Ishikawa (cell line): ENCODE data around the gene CCSER1.

Experiments
- EP300 ChIP-seq: IDR thresholded peaks from 2 replicates; pipeline ENCODE4 v1.6.1; 2012; ENCODE audit warnings: borderline replicate concordance
- FOXM1 ChIP-seq: IDR thresholded peaks from 2 replicates; pipeline ENCODE4 v1.6.1; 2012; ENCODE audit warnings: low read depth, borderline replicate concordance
- NFIC ChIP-seq: IDR thresholded peaks from 2 replicates; pipeline ENCODE4 v1.6.1; 2012

DNA sequence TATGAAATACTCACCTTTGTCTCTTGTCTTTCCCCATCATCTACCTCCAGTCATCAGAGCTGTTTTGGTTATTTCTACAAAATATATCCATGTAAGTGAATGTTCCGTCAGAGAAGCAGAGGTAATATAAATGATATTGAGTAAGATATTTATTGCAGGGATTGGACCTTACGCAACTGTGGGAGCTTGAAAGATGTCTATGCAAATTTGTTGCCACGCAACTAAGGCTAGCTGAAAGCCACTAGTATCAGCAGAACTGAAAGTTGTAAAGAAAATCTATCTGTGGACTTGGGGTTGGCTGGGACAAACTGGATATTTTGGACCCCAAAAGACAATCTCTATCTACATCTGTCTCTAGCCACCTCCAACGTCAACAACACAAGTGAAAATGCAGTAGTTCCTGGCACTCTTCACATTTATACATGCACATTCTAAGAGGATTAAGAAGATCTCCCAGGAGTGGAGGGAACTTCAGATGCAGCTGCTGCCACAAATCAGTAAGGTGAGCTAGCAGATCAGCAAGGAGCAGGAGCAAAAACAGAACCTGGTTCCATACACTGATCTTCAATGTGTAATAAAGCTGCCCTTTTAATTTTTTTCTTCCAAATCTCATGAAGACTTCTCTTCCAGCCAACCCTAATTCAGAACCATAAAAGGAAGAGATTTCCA lies 8.5 kb upstream of the CCSER1 start:
- TF ChIP-seq FOXM1 (no peak), NFIC (no peak), EP300 (no peak)
